ENCODE data around the gene TTLL8.

Gene TTLL8

GRCh38 chr22:50049299-50050195, 8.6 kb downstream of the TTLL8 start:
- no peak overlapping the region for H2AFZ ChIP-seq (ENCODE audit: low read length)
- no peaks in the 10 kb centered on the region for H4K20me1 ChIP-seq (ENCODE audit: insufficient read depth, low read length)
- no peak overlapping the region for H3K4me2 ChIP-seq (ENCODE audit: low read length)
- no peaks in the 10 kb centered on the region for H3K36me3 ChIP-seq (ENCODE audit: insufficient read depth, low read length)
- H3K9me2 ChIP-seq (ENCODE audit: low read depth, low read length) = no peaks in the 10 kb centered on the region
- H3F3A ChIP-seq (ENCODE audit: insufficient read depth, low read length) = no peaks in the 10 kb centered on the region
- peaks cover 8% of the 10 kb centered on the region for H3K4me1 ChIP-seq (ENCODE audit: insufficient read depth, low read length, severe bottlenecking)
- no peaks in the 10 kb centered on the region for H3K79me2 ChIP-seq (ENCODE audit: insufficient read depth, low read length)
- H3K27ac ChIP-seq (ENCODE audit: low read depth, low read length, poor library complexity, severe bottlenecking) = no peak overlapping the region
- no peaks in the 10 kb centered on the region; the same call in 1 of the 2 replicates for H3K27me3 ChIP-seq (ENCODE audit: insufficient read depth, low read length)
- TF ChIP-seq CTCF (IDR thresholded peaks at IDR 0.05; ENCODE audit: low read length) (no peak), EZH2 (IDR thresholded peaks at IDR 0.05; ENCODE audit: borderline replicate concordance, low read length) (no peak)
- H3K9me3 ChIP-seq (ENCODE audit: low read length) = peaks cover 11% of the 10 kb centered on the region
- no peak overlapping the region for H3K9ac ChIP-seq (ENCODE audit: low read length)
- no peak overlapping the region for H3K4me3 ChIP-seq (ENCODE audit: low read depth, low read length, poor library complexity, severe bottlenecking)

GRCh38 chr22:50048836-50049235, 9.3 kb downstream of the TTLL8 start:
- Histone ChIP-seq H3K36me3 (ENCODE audit: insufficient read depth, low read length) (no peaks in the 10 kb centered on the region), H3K27me3 (ENCODE audit: insufficient read depth, low read length) (no peaks in the 10 kb centered on the region; the same call in 1 of the 2 replicates)

GRCh38 chr22:50048061-50048765, 9.9 kb downstream of the TTLL8 start:
- TF ChIP-seq CTCF (IDR thresholded peaks at IDR 0.05; ENCODE audit: low read length) (no peak), EZH2 (IDR thresholded peaks at IDR 0.05; ENCODE audit: borderline replicate concordance, low read length) (no peak)
- H3K27me3 ChIP-seq (ENCODE audit: insufficient read depth, low read length) = peaks cover 3% of the 10 kb centered on the region; the same call in 1 of the 2 replicates

More at GRCh38 chr22:50048836-50049235, 9.3 kb downstream of the TTLL8 start:
- Histone ChIP-seq H3F3A (ENCODE audit: insufficient read depth, low read length) (no peaks in the 10 kb centered on the region), H3K4me3 (ENCODE audit: low read depth, low read length, poor library complexity, severe bottlenecking) (no peak overlapping the region), H3K9me2 (ENCODE audit: low read depth, low read length) (no peaks in the 10 kb centered on the region), H3K27ac (ENCODE audit: low read depth, low read length, poor library complexity, severe bottlenecking) (no peak overlapping the region), H3K4me1 (ENCODE audit: insufficient read depth, low read length, severe bottlenecking) (peaks cover under 1% of the 10 kb centered on the region), H4K20me1 (ENCODE audit: insufficient read depth, low read length) (no peaks in the 10 kb centered on the region), H3K9me3 (ENCODE audit: low read length) (peaks cover 11% of the 10 kb centered on the region), H3K4me2 (ENCODE audit: low read length) (no peak overlapping the region), H3K79me2 (ENCODE audit: insufficient read depth, low read length) (no peaks in the 10 kb centered on the region), H2AFZ (ENCODE audit: low read length) (no peak overlapping the region), H3K9ac (ENCODE audit: low read length) (no peak overlapping the region)
- TF ChIP-seq CTCF (IDR thresholded peaks at IDR 0.05; ENCODE audit: low read length) (no peak), EZH2 (IDR thresholded peaks at IDR 0.05; ENCODE audit: borderline replicate concordance, low read length) (no peak)

More at GRCh38 chr22:50048061-50048765, 9.9 kb downstream of the TTLL8 start:
- Histone ChIP-seq H3K36me3 (ENCODE audit: insufficient read depth, low read length) (no peaks in the 10 kb centered on the region; the same call in 1 of the 2 replicates), H2AFZ (ENCODE audit: low read length) (no peak overlapping the region), H3K4me3 (ENCODE audit: low read depth, low read length, poor library complexity, severe bottlenecking) (no peak overlapping the region), H3K9ac (ENCODE audit: low read length) (no peak overlapping the region), H3K4me1 (ENCODE audit: insufficient read depth, low read length, severe bottlenecking) (no peaks in the 10 kb centered on the region), H3K79me2 (ENCODE audit: insufficient read depth, low read length) (no peaks in the 10 kb centered on the region), H3K4me2 (ENCODE audit: low read length) (no peak overlapping the region), H4K20me1 (ENCODE audit: insufficient read depth, low read length) (no peaks in the 10 kb centered on the region), H3F3A (ENCODE audit: insufficient read depth, low read length) (no peaks in the 10 kb centered on the region), H3K9me2 (ENCODE audit: low read depth, low read length) (no peaks in the 10 kb centered on the region), H3K9me3 (ENCODE audit: low read length) (peaks cover 10% of the 10 kb centered on the region), H3K27ac (ENCODE audit: low read depth, low read length, poor library complexity, severe bottlenecking) (no peak overlapping the region)

All from OCI-LY1 (cell line).